HG03565 (cell line): ENCODE measurements around the gene SYNPO.
A peak's percentile ranks its signal among the peaks of the same experiment; 100 is the strongest.

ENCODE experiments used
- ATAC-seq: cut with Tn5 transposase; IDR thresholded peaks from one replicate; pipeline ENCODE4 v1.9.1; 2021; ENCODE audit warnings: mild to moderate bottlenecking, moderate library complexity; ENCODE audit not compliant: unreplicated experiment

Gene SYNPO

GRCh38 chr5:150676578-150676977 lies 36.1 kb downstream of the SYNPO start:
- ATAC-seq: no peak

- no peak for ATAC-seq
Measured at GRCh38 chr5:150689120-150689519, 48.7 kb downstream of the SYNPO start.

GRCh38 chr5:150690760-150691159 lies 50.3 kb downstream of the SYNPO start:
- ATAC-seq: no peak

DNA sequence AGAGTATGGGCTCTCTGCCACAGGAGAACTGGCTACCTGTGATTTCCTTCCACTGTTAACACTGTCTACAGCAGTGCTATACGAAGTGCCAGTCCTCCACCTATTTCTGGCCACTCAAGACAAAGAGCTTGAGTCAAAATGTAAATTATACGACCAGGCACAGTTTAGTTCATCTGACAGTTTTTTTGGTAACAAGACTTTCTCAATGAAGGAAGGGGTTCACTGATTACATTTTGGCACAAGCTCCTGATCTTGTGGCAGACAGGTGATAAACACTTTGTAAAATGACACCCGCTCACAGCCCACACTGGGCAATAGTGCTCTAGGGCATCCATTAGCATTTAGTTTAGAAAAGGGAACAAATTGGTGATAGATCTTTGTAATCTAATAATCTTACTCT lies 51.8 kb downstream of the SYNPO start:
- ATAC-seq: no peak

GRCh38 chr5:150694612-150695011 lies 54.2 kb downstream of the SYNPO start:
- ATAC-seq: no peak

GRCh38 chr5:150700246-150700593 lies 59.8 kb downstream of the SYNPO start:
- no peak for ATAC-seq

- peak; percentile 91 for ATAC-seq
Measured at GRCh38 chr5:150700594-150701377, 60.3 kb downstream of the SYNPO start, which contains the start of gene RBM22. TSS of gene RBM22 (minus strand) at chr5:150701062. CDS start at chr5:150700985, 77 bp downstream.

GRCh38 chr5:150703762-150704161 lies 63.3 kb downstream of the SYNPO start:
- no peak for ATAC-seq

DNA sequence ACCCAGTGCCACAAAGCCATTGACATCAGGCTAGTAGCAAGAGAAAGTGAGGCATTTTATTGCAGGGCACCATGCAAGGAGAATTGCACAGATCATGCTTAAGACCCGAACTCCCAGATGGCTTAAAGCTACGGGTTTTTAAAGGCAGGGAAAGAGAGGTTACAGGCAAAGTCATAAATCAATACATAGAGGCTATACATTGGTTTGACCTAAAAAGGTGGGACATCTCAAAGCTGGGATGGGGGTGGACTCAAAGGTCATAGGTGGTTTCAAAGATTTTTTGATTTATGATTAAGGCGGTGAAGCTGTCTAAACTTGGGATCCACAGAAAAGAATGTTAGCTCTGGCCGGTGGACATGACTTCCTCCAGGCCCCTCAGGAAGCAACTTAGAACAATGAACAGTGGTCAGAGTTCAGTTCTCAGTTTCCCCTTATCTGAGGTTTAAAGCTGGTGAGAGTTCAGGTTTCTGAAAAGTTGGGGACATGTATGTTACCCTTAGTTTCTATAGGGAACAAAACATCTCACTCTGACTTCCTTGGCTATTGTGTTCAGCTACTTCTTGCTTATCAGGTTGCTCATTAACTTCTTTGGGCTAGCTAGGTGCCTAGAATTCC lies 66.4 kb downstream of the SYNPO start:
- ATAC-seq: no peak
